Activated CD4-positive, alpha-beta T cell treated with anti-CD3 and anti-CD28 coated beads, Interleukin-10, Interleukin-2, amounts not matched to agents 100 ng/mL and 50 ng/mL, durations not matched to agents 16 hours and 8 hours (primary cell): ENCODE data around the gene CBX7.

Experiments used
- DNase-seq: peaks from one replicate; pipeline ENCODE4 v3.0.0-alpha.2; 2020

The CBX7 gene

DNA sequence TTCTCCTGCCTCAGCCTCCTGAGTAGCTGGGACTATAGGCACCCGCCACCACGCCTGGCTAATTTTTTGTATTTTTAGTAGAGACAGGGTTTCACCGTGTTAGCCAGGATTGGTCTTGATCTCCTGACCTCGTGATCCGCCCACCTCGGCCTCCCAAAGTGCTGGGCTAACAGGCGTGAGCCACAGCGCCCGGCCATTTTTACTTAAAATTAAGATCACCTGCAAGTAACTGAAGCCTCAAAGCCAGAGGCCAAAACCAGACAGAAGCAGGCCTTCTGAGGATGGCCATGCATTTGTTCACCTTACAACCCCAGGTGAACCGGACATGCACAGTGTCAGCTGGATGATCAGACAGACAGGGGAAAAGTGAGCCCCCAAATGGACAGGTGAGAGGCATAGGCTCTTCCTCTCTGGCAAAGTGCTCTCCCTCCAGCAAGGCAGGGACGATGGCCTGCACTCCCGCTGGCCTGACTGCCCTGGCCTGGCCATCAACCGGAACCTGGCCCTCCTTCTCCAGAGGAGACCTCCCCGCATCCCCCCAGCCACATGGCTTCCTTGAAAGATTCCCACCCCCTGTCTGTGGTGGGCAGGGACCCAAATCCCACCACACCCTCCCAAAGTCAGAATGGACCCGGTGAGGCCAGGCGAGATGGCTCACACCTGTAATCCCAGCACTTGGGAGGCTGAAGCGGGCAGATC lies 29.6 kb downstream of the CBX7 start:
- no peak for DNase-seq

DNA sequence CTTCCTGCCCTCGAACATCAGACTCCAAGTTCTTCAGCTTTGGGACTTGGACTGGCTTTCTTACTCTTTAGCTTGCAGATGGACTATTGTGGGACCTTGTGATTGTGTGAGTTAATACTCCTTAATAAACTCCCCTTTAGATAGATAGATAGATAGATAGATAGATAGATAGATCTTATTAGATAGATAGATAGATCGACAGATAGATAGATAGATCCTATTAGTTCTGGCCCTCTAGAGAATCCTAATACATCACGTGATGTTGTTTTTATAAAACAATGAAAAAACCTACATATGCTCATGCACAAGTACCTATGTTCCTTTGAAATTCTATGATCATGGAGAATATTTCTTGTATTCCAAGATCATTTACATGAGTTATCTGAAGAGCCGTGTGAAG lies 31.5 kb downstream of the CBX7 start:
- DNase-seq = no peak

DNA sequence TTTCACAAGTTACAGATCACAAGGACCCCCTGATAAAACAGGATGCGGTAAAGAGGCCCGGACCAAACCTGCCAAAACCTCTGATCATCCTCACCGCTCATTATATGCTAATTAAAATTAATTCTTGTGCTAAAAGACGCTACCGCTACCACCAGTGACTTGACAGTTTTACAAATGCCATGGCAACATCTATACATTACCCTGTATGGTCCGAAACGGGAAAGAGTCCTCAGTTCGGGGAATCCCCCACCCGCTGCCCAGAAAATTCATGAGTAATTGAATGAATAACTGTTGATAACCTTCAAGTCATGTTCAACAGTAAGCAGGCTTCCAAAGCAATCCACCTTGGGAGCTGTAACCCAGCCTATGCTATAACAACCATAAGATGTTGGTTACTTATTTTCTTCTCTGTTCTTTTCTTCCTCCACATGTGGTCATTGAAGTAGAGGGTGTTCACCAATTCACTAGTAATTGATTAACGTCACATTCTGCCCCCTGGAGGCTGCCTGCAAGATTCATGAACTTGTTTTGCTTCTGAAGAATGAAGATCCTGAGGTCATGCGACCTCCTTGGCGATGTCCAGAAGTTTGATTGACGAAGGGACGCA lies 34.8 kb downstream of the CBX7 start:
- DNase-seq = peak; percentile 94

DNA sequence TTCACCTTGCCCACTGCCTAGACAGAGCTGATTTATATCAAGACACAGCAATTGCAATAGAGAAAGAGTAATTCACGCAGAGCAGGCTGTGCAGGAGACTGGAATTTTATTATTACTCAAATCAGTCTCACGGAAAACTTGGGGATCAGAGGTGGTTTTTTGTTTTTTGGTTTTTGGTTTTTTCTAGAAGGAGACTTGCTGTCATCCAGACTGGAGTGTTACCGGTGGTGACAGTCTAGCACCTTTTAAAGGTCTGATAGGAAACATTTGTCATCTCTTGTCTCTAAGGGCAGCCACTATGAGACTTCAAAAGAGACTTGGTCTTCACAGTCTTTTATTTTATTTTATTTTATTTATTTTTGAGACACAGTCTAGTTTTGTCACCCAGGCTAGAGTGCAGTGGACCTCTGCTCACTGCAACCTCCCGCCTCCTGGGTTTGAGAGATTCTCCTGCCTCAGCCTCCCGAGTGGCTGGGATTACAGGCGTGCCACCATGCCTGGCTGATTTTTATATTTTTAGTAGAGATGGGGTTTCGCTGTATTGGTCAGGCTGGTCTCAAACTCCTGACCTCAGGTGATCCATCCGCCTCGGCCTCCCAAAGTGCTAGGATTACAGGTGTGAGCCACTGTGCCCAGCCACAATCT lies 36.4 kb downstream of the CBX7 start:
- DNase-seq = peak; percentile 50

DNA sequence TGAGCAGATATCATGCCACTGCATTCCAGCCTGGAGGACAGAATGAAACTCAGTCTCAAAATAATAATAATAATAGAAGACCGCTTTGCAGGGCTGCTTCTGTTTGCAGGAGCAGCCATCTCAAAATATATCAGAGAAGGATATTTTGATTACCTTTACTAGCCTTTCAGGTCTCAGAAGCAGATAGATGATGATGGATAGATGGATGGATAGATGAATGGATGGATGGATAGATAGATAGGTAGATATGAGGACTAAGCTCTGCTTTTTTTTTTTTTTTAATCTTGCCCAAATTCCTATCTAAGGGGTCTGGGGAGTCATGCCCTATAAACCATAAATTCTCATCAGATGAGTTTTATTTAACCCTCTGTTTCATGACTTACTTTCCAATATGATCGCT lies 36.9 kb downstream of the CBX7 start:
- no peak for DNase-seq

DNA sequence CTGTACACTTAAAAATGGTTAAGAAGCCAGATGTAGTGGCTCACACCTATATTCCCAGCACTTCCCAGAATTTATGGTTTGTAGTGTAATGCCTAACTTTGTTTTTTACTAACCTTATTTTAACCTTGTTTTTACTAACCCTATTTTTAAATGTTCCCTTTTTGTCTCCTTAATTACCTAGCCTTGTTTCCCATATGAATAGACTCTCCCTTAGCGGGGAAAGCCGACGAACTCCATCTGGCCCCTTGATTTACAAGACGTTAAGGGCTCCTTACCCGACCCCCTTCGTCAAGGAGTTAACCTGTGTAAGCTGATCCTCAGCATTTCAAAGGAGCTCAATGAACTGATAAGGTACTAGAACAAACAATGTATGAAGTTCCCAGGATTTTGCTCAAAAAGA lies 38.4 kb downstream of the CBX7 start:
- DNase-seq = no peak

DNA sequence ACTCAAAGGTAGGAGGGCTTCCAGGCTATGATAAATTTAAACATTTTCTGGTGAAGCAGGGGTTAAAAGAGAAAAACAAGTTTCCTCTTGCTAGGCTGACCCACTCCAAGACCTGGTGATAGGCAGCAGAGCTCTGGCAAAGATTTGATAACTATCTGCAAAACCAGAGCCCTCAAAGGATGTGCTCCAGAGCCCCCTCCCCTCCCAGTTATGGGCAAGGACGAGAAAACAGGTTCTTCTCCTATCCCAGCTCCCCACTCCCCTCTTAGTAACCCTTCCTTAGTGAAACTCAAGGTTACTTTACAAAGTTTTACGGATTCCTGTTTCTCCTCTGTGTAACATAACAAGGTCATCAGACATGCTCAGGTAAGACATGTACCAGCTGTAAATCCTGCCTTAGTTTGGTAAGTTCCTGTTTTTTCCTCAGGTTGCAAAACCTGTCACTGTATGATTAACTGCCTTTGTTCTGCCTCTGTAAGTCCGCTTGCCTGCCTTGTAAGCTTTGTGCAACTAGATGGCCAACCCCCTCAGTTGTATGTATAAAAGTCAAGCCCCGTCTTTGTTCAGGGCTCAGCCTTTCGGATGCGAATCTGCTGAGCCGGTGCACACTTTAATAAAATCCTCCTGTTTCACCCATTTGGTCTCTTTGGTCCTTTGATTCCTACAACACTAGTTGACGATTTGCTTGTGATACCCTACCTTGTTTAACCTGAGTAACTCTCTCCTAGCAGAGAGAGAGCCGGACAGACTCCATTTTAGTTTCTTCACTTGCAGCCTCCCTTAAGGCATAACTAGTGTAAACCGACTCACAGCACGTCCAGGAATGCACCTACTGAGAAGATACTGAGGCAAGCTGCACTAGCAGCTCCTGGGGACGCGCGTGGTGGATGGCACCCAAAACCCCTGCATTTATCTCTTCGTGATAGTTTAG lies 41.6 kb downstream of the CBX7 start:
- DNase-seq = no peak

DNA sequence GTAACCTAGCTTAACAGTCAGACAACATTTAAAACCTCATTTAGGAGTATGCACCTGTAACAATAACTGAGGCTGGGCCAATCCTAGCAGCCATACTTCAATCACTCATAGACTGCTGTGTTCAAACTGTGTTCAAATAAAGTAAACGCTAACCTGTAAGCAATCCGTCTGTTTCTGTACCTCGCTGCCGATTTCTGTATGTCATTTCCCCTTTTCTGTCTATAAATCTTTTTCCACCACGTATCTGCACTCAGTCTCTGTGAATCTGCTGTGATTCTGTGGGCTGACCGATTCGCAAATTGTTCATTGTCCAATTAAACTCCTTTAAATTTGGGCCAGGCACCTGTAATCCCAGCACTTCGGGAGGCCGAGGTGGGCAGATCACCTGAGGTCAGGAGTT lies 43.1 kb downstream of the CBX7 start:
- DNase-seq = no peak

DNA sequence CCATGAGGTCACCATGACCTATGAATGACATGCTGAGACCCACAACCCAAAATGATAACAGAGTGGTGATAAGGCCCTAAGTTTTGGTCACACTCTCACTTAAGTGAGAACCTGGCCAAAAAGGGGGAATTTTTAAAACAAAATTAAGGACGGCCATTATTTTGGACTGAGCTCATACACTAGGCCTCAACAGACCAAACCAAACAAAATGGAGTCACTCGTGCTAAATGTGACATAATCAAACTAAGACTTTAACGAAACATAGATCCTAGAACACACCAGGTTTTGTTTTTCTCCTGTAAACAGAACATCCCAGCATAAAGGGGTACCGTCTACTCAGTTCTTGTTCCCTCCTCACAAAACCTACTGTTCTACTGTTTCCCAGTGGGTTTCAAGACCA lies 44.0 kb downstream of the CBX7 start:
- DNase-seq = no peak

DNA sequence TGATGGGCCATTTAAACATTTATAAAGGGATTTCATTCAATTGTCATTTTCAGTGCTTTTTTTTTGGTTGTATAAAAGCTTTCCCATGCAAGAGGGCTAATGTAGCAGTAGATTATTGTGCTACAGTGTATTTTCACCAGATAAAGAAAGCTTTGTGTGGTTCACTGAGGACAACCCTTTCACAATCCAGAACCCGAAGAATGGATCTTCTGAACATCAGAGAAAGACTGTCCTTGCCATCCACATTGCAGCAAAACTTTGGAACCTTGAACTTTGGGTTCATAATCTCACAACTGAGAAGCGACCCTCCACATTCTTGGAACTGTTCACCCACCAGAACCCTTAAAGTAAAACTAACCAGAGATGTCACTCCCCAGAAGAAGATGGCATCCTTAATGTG lies 46.2 kb downstream of the CBX7 start:
- DNase-seq = no peak

DNA sequence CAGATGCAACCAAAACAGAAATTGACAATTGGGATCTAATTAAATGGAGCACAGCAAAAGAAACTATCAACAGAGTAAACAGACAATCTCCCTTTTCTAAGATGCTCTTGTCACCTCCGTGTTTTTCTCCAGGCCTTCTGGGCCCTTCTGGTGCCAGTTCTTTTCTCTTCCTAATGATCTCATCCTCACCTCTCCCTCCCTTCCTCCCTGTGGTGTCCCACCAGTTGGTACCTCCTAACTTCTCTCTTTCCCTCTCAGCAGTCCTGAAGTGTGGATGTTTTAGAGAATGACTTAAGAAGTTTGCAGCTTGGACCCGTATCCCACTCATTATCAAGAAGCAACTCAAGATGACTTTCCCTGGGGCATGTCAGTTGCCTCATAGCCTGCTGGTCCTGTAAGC lies 49.0 kb downstream of the CBX7 start:
- DNase-seq = no peak

DNA sequence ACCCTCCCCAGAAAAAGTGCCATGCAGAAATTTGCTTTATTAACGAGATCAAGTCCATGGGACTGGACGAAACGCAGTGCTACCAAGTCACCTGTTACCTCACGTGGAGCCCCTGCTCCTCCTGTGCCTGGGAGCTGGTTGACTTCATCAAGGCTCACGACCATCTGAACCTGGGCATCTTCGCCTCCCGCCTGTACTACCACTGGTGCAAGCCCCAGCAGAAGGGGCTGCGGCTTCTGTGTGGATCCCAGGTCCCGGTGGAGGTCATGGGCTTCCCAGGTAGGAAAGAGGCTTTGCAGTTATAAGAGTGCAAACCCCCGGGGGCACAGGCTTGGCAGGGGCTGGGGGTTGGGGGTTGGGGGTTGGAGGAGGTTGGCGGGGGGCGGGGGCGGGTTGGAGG lies 51.3 kb downstream of the CBX7 start:
- DNase-seq = no peak

DNA sequence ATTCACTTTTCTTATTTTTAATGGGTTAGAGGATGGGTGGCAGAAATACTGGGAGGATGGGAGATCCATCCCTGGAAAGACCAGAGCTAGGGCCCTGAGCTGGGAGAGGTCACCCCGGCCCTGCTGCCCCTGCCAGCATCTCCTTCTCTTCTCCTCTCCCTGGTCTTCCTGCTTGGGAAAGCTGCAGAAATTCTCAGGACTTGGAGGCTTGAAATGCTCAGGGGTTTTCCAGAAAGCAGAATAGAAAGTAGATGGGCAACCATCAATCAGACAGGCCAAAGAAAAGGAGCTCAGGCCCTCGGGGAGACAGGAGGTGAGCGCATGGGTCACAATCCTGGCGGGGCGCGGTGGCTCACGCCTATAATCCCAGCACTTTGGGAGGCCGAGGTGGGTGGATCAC lies 53.9 kb downstream of the CBX7 start:
- no peak for DNase-seq

DNA sequence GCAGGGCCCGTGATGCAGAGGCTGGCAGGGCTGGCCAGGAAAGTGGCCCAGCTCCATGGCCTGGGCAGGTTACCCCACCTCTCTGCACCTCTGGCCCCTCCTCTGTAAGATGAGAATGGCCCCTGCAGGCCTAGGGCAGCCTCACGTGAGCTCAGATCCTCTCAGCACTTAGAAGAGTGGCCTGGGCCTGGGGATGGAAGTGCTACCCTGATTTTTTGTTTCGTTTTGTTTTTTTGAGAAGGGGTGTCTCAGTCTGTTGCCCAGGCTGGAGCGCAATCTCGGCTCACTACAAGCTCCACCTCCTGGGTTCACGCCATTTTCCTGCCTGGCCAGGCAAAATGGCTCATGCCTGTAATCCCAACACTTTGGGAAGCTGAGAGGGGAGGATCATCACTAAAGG lies 54.5 kb downstream of the CBX7 start:
- DNase-seq = no peak

DNA sequence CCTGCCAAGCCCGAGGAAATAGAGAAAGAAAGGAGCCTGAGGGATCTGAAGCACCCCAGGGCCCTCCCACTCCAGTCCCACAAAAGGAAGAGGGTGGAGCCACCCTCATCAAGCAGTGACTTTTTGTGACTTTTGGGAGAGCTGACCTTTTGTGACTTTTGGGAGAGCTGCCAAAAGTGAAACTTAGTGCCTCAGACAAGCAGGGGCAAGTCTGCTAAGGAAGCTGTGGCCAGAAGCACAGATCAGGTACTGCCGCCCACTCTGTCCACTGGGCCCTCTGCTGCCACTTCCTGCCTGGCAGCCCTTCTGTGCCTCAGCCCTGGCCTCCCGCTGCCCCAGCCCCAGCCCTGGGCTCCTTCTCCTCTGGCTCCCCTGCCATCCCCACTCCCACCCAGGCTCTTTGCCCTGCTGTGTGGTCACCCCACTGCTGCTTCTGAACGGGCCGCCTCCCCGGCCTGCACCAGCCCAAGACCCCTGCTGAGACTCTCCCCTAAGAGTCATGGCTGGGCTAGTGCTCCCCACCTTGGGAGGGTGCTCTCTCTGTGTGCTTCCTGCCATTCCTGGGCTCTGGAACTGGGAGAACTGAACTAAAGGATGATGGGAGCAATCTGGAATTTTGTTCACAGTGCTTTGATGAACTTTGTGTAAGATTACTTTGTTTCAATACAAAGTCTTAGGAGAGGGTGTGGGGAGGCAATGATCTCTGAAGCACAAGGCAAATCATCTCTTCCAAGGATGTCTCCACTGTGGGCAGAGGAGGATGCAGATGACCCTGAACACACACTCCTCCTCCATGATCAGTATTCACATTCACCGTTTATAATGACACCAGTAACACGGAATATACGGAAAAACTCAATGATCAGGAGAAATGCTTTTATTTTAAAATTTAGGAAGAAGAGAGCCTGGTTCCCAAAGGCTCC lies 55.1 kb downstream of the CBX7 start, which contains the start of gene APOBEC3H:
Gene APOBEC3H, plus strand, starts transcription at position 147 of the 923 bp plus-strand sequence. CDS start 3,035 bp downstream, outside the sequence.
- peak; percentile 69 for DNase-seq

DNA sequence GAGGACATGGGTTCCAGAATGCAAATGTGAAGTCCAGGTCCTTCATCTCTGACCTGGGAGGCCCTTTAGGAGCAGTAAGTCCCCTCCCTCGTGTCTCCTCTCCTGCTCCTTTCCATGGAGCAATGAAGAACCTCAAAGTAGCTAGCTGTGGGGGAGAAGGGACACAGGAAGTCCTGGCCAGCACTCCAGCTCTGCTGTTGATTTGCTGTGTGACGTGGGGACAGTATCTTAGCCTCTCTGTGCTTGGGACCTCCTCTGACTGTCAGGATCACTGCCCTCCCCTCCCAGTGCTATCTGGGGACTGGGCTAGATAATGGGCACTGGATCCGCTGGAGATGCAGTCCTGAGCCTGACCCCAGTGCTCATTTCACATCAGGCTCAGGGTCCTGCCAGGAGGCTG lies 56.5 kb downstream of the CBX7 start:
- DNase-seq = no peak

DNA sequence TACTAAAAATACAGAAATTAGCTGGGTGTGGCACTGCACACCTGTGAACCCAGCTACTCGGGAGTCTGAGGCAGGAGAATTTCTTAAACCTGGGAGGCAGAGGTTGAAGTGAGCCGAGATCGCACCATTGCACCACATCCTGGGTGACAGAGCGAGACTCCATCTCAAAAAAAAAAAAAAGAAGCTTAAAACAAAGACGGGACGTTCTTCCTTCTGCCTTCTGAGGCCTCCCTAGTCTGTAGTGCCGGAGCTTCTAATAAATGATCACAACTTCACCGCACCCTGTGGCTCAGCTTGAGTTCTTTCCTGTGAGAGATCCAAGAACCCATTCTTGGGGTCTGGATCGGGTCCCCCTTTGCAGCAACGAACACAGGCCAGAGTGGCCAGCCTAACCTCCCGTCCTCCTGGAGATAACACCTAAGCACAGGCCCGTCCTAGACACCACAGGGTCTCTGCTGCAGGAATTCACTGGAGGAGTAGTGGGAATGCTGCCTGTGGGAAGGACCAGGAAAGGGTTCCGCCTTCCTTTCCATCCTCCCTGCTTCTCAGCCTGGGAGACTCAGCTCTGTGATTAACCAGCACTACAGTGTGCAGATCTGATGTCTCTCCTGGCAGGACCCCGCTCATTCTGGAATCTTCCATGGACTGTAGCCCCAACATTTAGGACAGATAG lies 57.6 kb downstream of the CBX7 start:
- DNase-seq = no peak

DNA sequence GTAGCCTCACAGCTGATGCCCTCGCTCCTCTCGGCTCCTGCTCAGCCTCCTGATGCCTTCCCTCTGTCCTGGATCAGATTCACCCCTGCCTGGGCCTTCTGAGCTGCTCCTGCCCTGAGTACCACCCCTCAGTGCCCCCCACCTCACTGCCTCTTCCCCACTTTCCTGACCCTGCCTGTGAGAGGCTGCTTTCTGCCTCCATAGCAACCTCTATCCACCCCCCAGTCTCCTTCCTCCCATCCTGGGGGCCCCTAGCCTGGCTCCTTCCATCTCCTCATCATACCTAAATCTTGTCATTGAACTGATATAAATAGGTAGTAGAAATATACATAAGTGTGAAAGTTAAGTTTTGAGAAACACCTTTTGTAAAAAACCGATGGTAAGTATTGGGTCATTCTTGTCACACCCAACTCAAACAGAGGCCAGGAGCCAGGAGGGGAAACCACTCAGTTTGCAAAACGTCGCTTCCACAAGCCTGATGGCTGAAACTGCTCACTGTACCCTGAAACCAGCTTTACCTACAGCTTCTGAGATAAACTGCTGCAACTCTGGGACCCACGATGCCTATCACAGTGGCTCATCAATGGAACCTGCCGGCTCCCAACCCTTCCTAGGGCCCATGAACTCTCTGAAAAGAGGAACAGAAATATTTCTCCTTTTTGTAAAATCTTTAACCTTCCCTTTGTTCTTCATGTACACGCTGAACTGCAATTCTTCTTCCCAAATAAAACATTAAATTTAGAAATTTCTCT lies 60.2 kb downstream of the CBX7 start:
- DNase-seq = peak; percentile 84

DNA sequence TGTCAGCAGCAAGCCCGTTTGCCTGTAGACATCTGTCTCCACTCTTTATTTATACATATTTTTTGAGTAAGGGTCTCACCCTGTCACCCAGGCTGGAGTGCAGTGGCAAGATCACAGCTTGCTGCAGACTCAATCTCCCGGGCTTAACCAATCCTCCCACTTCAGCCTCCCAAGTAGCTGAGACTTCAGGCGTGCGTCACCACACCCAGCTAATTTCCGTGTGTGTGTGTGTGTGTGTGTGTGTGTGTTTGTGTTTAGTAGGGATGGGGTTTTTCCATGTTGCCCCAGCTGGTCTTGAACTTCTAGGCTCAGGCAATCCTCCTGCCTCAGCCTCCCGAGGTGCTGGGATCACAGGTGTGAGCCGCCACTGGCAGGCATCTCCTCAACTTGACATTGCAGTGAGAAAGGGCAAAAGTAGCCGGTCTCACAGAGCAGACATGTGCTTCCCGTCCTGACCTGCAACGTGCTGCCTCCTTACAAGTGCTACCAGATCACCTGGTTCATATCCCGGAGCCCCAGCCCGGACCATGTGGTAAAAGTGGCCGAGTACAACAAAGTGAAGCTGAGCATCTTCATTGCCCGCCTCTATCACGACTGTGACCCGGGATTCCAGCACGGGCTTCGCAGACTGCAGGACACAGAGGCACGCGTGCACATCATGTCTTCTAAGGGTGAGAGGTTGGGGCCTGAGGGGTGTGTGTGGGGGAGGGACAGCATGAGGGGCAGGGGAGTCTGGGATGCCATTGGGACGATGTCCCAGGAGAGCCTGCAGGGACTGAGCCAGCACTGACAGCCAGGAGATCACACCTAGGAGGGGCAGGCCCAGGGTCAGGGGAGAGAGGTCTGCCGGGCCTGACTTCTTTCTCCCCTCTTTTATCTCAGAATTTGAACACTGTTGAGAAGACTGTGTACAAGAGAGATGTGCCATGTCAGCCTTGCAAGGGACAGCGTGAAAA lies 61.1 kb downstream of the CBX7 start:
- peak; percentile 44 for DNase-seq
